ENCODE results near the gene TSHZ2. TPM values are rescaled to one million over a fixed set of nuclear protein-coding genes. Genes with fewer than 3 reads are reported as not detected.

The TSHZ2 gene
- total RNA-seq, 1 donor from 2014 or later, result 30.4 TPM

DNA sequence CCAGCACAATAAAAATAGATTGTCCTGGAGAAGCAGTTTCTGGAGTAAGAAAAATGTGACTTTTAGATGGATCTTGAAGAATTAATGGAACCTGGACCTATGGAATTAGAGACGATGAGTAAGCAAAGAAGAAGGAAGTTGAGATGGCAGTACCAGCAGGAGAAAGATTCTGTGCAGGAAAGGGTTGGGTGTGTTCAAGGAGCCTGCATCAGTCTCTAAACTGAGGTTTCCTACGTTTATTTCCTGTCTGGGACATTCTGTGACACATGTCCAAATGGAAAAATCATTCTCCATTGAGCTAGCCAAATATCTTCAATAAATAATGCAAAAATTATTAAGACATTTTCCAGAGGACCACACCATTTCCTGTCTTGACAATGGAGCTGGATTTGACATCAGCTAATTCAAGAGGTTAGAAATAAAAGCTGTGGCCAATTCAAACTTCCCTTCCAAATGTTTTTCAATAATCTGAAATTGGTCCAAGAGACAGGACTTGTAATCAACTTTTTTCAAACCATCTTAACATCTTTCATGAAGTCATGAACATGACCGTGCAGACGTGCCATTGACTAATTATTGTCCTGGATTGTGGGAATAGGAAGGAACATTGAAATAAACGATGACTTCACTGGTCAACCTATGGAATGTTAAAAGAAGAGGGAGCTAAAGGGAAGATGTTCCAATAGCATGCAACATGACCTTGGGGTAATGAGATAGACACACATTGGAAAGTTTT lies 423.2 kb downstream of the TSHZ2 start:
- no peak overlapping the region for H3K4me3 ChIP-seq
- H3K4me1 ChIP-seq, result no peaks in the 10 kb centered on the region
- TF ChIP-seq POLR2A (IDR thresholded peaks at IDR 0.05), result no peak
- TF ChIP-seq, protein P1, sequence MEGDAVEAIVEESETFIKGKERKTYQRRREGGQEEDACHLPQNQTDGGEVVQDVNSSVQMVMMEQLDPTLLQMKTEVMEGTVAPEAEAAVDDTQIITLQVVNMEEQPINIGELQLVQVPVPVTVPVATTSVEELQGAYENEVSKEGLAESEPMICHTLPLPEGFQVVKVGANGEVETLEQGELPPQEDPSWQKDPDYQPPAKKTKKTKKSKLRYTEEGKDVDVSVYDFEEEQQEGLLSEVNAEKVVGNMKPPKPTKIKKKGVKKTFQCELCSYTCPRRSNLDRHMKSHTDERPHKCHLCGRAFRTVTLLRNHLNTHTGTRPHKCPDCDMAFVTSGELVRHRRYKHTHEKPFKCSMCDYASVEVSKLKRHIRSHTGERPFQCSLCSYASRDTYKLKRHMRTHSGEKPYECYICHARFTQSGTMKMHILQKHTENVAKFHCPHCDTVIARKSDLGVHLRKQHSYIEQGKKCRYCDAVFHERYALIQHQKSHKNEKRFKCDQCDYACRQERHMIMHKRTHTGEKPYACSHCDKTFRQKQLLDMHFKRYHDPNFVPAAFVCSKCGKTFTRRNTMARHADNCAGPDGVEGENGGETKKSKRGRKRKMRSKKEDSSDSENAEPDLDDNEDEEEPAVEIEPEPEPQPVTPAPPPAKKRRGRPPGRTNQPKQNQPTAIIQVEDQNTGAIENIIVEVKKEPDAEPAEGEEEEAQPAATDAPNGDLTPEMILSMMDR (IDR thresholded peaks at IDR 0.05), result no peak
- TF ChIP-seq POLR2AphosphoS5 (IDR thresholded peaks at IDR 0.05; ENCODE audit: insufficient read depth in 1 of 2, low read depth in 1 of 2), result no peak
- intact Hi-C loops (cut with DNase I), result no loop called here
- H3K9me3 ChIP-seq, result no peaks in the 10 kb centered on the region
- H3K27ac ChIP-seq, result no peak overlapping the region
- DNase-seq (ENCODE audit: extremely low spot score in 2 of 2), result no peak
- no peaks in the 10 kb centered on the region for H3K36me3 ChIP-seq
- no peaks in the 10 kb centered on the region for H3K27me3 ChIP-seq

DNA sequence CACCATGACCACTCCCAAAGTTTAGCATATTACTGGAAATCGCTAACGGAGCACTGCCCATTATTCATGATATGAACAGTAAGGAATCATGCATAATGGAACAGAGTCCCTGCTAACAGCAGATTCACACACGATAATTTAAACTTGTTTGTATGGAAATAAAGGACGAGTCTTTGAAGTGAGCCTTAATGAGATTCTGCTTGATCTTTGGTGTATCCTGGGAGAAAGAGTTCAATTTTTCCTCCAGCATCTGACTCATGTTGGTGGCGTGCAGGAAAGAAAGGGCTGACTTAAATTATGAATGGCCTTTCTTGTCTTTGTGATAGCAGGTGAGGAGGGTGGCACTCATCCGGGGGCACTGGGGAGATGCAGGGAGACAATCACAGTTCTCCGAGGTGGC lies 426.9 kb downstream of the TSHZ2 start:
- no peaks in the 10 kb centered on the region for H3K36me3 ChIP-seq
- no peak overlapping the region for H3K27ac ChIP-seq
- no peaks in the 10 kb centered on the region for H3K4me1 ChIP-seq
- TF ChIP-seq POLR2AphosphoS5 (IDR thresholded peaks at IDR 0.05; ENCODE audit: insufficient read depth in 1 of 2, low read depth in 1 of 2), result no peak
- TF ChIP-seq, protein P1 (IDR thresholded peaks at IDR 0.05), result no peak
- no peak for TF ChIP-seq POLR2A (IDR thresholded peaks at IDR 0.05)
- H3K27me3 ChIP-seq, result no peaks in the 10 kb centered on the region
- intact Hi-C loops (cut with DNase I), result no loop called here
- DNase-seq (ENCODE audit: extremely low spot score in 2 of 2), result no peak
- H3K9me3 ChIP-seq, result no peaks in the 10 kb centered on the region
- H3K4me3 ChIP-seq, result no peak overlapping the region

DNA sequence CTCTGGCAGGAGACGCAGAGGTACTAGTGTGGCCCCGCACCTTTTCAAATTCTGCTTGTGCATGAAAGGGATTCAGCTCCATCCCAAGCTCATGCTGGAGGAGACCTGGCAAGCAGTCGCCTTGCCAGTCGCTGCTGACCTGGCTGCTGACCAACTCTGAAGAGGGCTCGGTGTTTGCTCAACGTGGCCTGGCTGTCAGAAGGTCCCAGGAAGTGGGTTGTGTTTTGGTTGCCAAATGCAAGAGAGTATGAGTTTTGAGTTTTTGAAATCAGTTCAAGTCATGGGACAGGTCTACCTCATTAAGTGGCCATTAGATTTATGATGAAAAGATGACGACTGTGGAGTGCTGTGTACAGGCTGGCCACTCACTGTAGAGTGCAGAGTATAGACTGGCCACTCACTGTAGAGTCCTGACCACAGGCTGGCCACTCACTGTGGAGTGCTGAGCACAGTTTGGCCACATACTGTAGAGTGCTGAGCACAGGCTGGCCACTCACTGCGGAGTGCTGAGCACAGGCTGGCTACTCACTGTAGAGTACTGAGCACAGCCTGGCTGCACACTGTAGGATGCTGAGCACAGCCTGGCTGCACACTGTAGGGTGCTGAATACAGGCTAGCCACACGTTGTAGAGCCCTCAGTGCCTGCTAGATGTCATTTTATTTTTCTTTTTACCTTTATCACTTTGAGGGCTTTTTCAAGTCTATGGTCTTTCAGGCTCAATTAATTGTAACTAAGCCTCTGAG lies 427.6 kb downstream of the TSHZ2 start:
- Histone ChIP-seq H3K27me3 (no peaks in the 10 kb centered on the region), H3K4me1 (no peaks in the 10 kb centered on the region), H3K36me3 (no peaks in the 10 kb centered on the region), H3K9me3 (no peaks in the 10 kb centered on the region), H3K27ac (no peak overlapping the region), H3K4me3 (no peak overlapping the region)
- DNase-seq (ENCODE audit: extremely low spot score in 2 of 2), result no peak
- intact Hi-C loops (cut with DNase I), result no loop called here
- TF ChIP-seq POLR2AphosphoS5 (IDR thresholded peaks at IDR 0.05; ENCODE audit: insufficient read depth in 1 of 2, low read depth in 1 of 2) (no peak), POLR2A (IDR thresholded peaks at IDR 0.05) (no peak)
- TF ChIP-seq, protein P1 (IDR thresholded peaks at IDR 0.05), result no peak

DNA sequence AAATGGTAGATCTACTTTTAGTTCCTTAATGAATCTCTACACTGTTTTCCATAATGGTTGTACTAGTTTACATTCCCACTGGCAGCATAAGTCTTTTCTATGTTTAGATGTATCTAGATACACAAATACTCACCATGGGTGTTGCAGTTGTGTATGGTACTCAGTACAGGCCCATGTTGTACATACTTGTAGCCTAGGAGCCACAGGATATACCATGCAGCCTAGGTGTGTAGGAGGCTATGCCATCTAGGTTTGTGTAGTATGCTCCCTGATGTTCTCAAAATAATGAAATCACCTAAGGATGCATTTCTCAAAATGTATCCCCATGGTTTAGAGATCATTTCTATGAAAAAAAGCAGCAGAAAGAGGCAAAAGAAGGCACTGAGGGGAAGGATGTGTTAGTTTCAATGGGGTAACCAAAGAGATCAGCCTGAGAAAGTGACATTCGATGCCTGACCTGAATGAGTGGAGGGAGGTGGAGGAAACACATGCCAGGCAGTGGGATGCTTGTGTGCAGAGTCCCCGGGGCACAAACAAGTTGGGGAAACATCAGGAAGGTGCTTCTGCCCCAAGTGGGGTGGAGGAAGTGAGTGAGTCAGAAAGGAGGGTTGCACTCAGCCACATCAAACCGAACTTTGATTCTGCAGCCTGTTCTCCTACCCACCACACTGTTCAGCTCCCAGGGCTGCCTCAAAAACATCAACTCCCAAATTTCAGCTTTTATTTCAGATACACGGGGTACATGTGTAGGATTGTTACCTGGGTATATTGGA lies 430.3 kb downstream of the TSHZ2 start:
- TF ChIP-seq POLR2A (IDR thresholded peaks at IDR 0.05) (no peak), POLR2AphosphoS5 (IDR thresholded peaks at IDR 0.05; ENCODE audit: insufficient read depth in 1 of 2, low read depth in 1 of 2) (no peak)
- TF ChIP-seq, protein P1 (IDR thresholded peaks at IDR 0.05), result no peak
- no peak for DNase-seq (ENCODE audit: extremely low spot score in 2 of 2)
- H3K9me3 ChIP-seq, result no peaks in the 10 kb centered on the region
- no peaks in the 10 kb centered on the region for H3K27me3 ChIP-seq
- no peak overlapping the region for H3K4me3 ChIP-seq
- H3K36me3 ChIP-seq, result no peaks in the 10 kb centered on the region
- intact Hi-C loops (cut with DNase I), result no loop called here
- H3K4me1 ChIP-seq, result no peaks in the 10 kb centered on the region
- no peak overlapping the region for H3K27ac ChIP-seq

Data from vagina (tissue), 2 donors.